Brain microvascular endothelial cell (primary cell): Measurements from ENCODE around the gene ATG5.

Source experiments
- DNase-seq: peaks from one replicate; pipeline ENCODE4 v3.0.0-alpha.2; 2020
- H3K27ac ChIP-seq: fragments of 250-450 bp; sonication (Bioruptor Pico); 2 replicates; pipeline ENCODE4 v1.5.1; 2020; ENCODE audit warnings: mild to moderate bottlenecking, moderate library complexity
- H3K27me3 ChIP-seq: fragments of 250-450 bp; sonication (Bioruptor Pico); replicated peaks from 2 replicates; pipeline ENCODE4 v1.5.1; 2020; ENCODE audit warnings: mild to moderate bottlenecking
- H3K36me3 ChIP-seq: fragments of 250-450 bp; sonication (Bioruptor Pico); replicated peaks from 2 replicates; pipeline ENCODE4 v1.5.1; 2020; ENCODE audit warnings: mild to moderate bottlenecking
- H3K4me3 ChIP-seq: 2 replicates; pipeline ENCODE4 v1.5.1; 2011; ENCODE audit warnings: low read depth, mild to moderate bottlenecking, control low read depth, low read length, moderate library complexity
- in situ Hi-C: cut with HindIII; loops from 2 replicates; pipeline ENCODE4 v1.10.0; 2017; ENCODE audit warnings: low sequenced_read_pairs, low pct_ligation_motif_present
- TF ChIP-seq, protein P1 (sequence below): IDR thresholded peaks from 2 replicates; pipeline ENCODE4 v1.5.1; 2011; ENCODE audit warnings: low read depth, mild to moderate bottlenecking, moderate library complexity, low read length, control low read depth, inconsistent platforms; ENCODE audit errors: missing control alignments

ATG5 gene

GRCh38 chr6:106325336-106326178, at the start of gene ATG5:
ATG5 (minus strand) TSS chr6:106325760; CDS start chr6:106316208, 9,552 bp downstream.
- Histone ChIP-seq H3K36me3 (no peaks in the 10 kb centered on the region), H3K27ac (peak within 1 kb of the TSS; percentile 80)

DNA sequence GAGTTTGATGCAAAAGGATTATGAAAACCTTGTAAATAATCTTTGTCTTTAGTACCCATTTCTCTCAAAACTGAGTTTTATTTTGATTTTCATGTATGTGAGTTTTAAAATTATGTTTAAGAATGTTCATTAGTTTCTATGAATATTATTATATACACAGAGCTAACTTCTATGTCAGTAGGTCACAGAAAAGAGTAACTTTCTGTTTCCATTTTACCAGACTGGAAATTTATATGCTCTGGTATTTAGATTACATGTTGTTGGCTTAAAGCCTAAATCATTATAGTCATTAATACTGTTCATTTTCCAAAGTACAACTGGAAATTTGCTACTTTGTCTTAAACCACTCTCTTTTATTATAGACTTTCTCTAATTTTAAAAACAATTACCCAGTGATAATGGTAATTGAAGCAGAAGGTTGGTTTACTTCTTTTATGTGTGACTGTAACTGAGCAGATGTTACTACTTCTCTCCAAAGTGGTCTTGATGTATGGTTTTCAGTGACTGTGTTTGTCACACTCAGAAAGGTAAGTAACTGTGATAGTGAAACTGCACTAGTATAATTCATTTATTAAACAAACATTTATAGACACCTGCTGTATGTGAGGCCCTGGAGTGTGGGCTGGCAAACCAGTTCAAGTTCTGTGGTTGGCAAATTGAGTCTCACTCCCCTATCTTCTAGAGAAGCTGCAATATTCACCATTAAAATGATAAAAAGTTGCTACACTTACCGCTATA, 48.1 kb upstream of the ATG5 start:
- H3K27me3 ChIP-seq: no peaks in the 10 kb centered on the region
- no peak overlapping the region for H3K4me3 ChIP-seq
- no peaks in the 10 kb centered on the region for H3K36me3 ChIP-seq
- DNase-seq: no peak
- no peak overlapping the region for H3K27ac ChIP-seq
- TF ChIP-seq, protein P1, sequence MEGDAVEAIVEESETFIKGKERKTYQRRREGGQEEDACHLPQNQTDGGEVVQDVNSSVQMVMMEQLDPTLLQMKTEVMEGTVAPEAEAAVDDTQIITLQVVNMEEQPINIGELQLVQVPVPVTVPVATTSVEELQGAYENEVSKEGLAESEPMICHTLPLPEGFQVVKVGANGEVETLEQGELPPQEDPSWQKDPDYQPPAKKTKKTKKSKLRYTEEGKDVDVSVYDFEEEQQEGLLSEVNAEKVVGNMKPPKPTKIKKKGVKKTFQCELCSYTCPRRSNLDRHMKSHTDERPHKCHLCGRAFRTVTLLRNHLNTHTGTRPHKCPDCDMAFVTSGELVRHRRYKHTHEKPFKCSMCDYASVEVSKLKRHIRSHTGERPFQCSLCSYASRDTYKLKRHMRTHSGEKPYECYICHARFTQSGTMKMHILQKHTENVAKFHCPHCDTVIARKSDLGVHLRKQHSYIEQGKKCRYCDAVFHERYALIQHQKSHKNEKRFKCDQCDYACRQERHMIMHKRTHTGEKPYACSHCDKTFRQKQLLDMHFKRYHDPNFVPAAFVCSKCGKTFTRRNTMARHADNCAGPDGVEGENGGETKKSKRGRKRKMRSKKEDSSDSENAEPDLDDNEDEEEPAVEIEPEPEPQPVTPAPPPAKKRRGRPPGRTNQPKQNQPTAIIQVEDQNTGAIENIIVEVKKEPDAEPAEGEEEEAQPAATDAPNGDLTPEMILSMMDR: no peak
- in situ Hi-C loops: no loop called here

More at GRCh38 chr6:106325336-106326178, at the start of gene ATG5:
- TF ChIP-seq, protein P1: no peak
- in situ Hi-C loops: no loop called here
- no peaks in the 10 kb centered on the region for H3K27me3 ChIP-seq
- peak; percentile 100 for DNase-seq
- H3K4me3 ChIP-seq: peak within 1 kb of the TSS; percentile 98

DNA sequence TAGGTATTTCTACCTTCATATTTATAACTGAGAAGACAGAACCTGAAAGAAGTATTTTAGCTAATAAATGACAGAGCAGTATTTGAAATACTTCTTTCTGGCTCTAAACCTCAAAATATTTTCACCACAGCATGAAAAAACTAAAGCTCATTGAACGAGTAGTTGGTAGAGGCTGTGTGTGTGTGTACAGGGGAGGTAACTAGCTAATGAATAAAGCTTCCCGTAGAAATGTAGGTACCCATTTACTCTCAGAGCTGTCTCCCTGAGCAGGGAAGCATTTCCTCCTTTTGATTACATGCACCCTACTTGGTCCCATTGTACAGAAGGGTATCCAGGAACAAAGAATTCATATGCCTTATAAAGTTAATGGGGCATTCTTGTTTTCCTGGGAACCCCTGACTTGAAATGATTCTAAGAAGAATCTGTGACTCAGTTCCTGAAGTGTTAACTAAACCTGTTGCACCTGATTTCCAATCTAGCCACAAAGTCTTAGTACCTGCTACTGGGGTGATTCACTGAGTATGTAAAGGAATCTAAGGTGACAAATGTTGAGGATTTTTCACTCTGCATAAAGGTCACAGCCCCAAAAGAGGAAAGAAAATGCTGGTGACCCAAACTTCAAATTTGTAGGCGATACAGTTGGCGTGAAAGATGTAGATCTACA, 47.4 kb upstream of the ATG5 start:
- Histone ChIP-seq H3K27me3 (no peaks in the 10 kb centered on the region), H3K36me3 (no peaks in the 10 kb centered on the region), H3K27ac (no peak overlapping the region), H3K4me3 (no peak overlapping the region)
- in situ Hi-C loops: no loop called here
- TF ChIP-seq, protein P1: no peak
- no peak for DNase-seq

GRCh38 chr6:106370639-106371038, 45.1 kb upstream of the ATG5 start:
- in situ Hi-C loops: no loop called here
- no peak overlapping the region for H3K4me3 ChIP-seq
- no peak overlapping the region for H3K27ac ChIP-seq
- H3K27me3 ChIP-seq: no peaks in the 10 kb centered on the region
- TF ChIP-seq, protein P1: no peak
- DNase-seq: no peak
- no peaks in the 10 kb centered on the region for H3K36me3 ChIP-seq

- H3K27ac ChIP-seq: no peak overlapping the region
- in situ Hi-C loops: no loop called here
- no peak for DNase-seq
- H3K4me3 ChIP-seq: no peak overlapping the region
- no peaks in the 10 kb centered on the region for H3K27me3 ChIP-seq
- no peaks in the 10 kb centered on the region for H3K36me3 ChIP-seq
- TF ChIP-seq, protein P1: no peak
Observed at GRCh38 chr6:106369739-106370138, 44.2 kb upstream of the ATG5 start.
